H1 (cell line): ENCODE results near the gene HSD17B2. TPM values are rescaled to one million over a fixed set of nuclear protein-coding genes. Genes with fewer than 3 reads are reported as not detected.

Experiments
- CHD2 ChIP-seq: IDR thresholded peaks from 2 replicates; pipeline ENCODE4 v1.6.1; 2012; ENCODE audit warnings: low read length, improper control_type of control experiment
- CHD7 ChIP-seq: fragments of 300-600 bp; sonication (generic); IDR thresholded peaks from 2 replicates; pipeline ENCODE4 v1.7.1; 2012; ENCODE audit warnings: low read length, moderate library complexity, mild to moderate bottlenecking, inconsistent platforms; ENCODE audit not compliant: insufficient replicate concordance
- CREB1 ChIP-seq: IDR thresholded peaks from 2 replicates; pipeline ENCODE4 v1.6.1; 2012; ENCODE audit warnings: inconsistent platforms
- GABPA ChIP-seq: IDR thresholded peaks from 2 replicates; pipeline ENCODE4 v1.6.1; 2011; ENCODE audit warnings: mild to moderate bottlenecking, low read length, moderate library complexity, borderline replicate concordance; ENCODE audit not compliant: insufficient read depth
- HDAC2 ChIP-seq, 2 experiments: fragments of 300-600 bp in 1 of 2; sonication (generic) in 1 of 2; IDR thresholded peaks; 2 replicates each; pipeline ENCODE4 v1.6.1; 2011 to 2012; ENCODE audit warnings: low read depth in 2 of 2, low read length in 2 of 2, mild to moderate bottlenecking in 2 of 2, moderate library complexity in 2 of 2, borderline replicate concordance in 1 of 2, inconsistent platforms in 1 of 2
- JUND ChIP-seq: IDR thresholded peaks from 2 replicates; pipeline ENCODE4 v1.6.1; 2011; ENCODE audit warnings: mild to moderate bottlenecking, improper control_type of control experiment, low read length
- RAD21 ChIP-seq, 2 experiments: IDR thresholded peaks in 1 of 2; conservative IDR thresholded peaks in 1 of 2; 2 replicates each; pipeline ENCODE4 v1.6.1; 2011; ENCODE audit warnings: low read depth in 2 of 2, low read length in 2 of 2, improper control_type of control experiment in 1 of 2, inconsistent platforms in 1 of 2, mild to moderate bottlenecking in 1 of 2, moderate library complexity in 1 of 2
- SP4 ChIP-seq: IDR thresholded peaks from 2 replicates; pipeline ENCODE4 v1.6.1; 2012; ENCODE audit warnings: low read length, inconsistent platforms
- polyA plus RNA-seq, 7 experiments: library from polyadenylated mRNA; depleted of rRNA in 3 of 7; stranded (reverse) in 5 of 7; unstranded in 2 of 7; fragments of >200 nt in 5 of 7; fragments of 200-250 nt in 2 of 7; gene quantifications; 1 replicate in 5 of 7; 2 replicates in 1 of 7; 4 replicates in 1 of 7; pipeline versions ENCODE4 v1.2.1 to v1.2.3, GENCODE V29; 2011 to 2013; ENCODE audit warnings: missing spikeins in 2 of 7, mixed read lengths in 2 of 7
- total RNA-seq: library from RNA; stranded (reverse); fragmentation: NEBNext Ultra II Directional; extraction: Animal tissue kit (Norgen Biotek cat#: 25700); gene quantifications from 2 replicates; pipeline ENCODE4 v1.2.1, GENCODE V29; 2021
- TF ChIP-seq, protein P1 (sequence below): IDR thresholded peaks from 2 replicates; pipeline ENCODE4 v1.6.1; 2012; ENCODE audit warnings: inconsistent platforms

HSD17B2 gene
- total and polyA plus RNA-seq, 2 of the 8 experiments (the other 6 are each of a cell fraction or from before 2014, with no cell fraction given) = not detected

GRCh38 chr16:82042846-82043245 is 7.8 kb downstream of the HSD17B2 start (continued):
- TF ChIP-seq CHD7 = no peak
- TF ChIP-seq RAD21 (IDR thresholded peaks at IDR 0.05 in 1 of 2, conservative IDR thresholded peaks at IDR 0.05 in 1 of 2; ENCODE audit: low read depth in 2 of 2, low read length in 2 of 2) = no peak
- TF ChIP-seq HDAC2 (IDR thresholded peaks at IDR 0.05; ENCODE audit: borderline replicate concordance in 1 of 2, low read depth in 2 of 2, low read length in 2 of 2) = no peak
- no peak for TF ChIP-seq CREB1
- TF ChIP-seq GABPA = no peak
- TF ChIP-seq SP4 = no peak
- TF ChIP-seq JUND = no peak
- TF ChIP-seq, protein P1, sequence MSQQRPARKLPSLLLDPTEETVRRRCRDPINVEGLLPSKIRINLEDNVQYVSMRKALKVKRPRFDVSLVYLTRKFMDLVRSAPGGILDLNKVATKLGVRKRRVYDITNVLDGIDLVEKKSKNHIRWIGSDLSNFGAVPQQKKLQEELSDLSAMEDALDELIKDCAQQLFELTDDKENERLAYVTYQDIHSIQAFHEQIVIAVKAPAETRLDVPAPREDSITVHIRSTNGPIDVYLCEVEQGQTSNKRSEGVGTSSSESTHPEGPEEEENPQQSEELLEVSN = no peak
- no peak for TF ChIP-seq CHD2
